ENCODE measurements around the gene TMEM258.
A peak's percentile ranks its signal among the peaks of the same experiment; 100 is the strongest.

TMEM258 gene

GRCh38 chr11:61800331-61801281 lies 8.2 kb upstream of the TMEM258 start:
- in situ Hi-C loops (cut with MboI; ENCODE audit: low pct_unique_long_range_greater_than_20kb, low sequenced_read_pairs) = no loop called here

GRCh38 chr11:61799665-61800284 lies 7.4 kb upstream of the TMEM258 start:
- no peak for DNase-seq
- in situ Hi-C loops (cut with MboI; ENCODE audit: low pct_unique_long_range_greater_than_20kb, low sequenced_read_pairs) = no loop called here

More at GRCh38 chr11:61800331-61801281, 8.2 kb upstream of the TMEM258 start:
- no peak for DNase-seq

- DNase-seq = peak; percentile 77
- in situ Hi-C loops (cut with MboI; ENCODE audit: low pct_unique_long_range_greater_than_20kb, low sequenced_read_pairs) = no loop called here
These were observed 5.0 kb upstream of the TMEM258 start for GRCh38 chr11:61797263-61797944.

DNA sequence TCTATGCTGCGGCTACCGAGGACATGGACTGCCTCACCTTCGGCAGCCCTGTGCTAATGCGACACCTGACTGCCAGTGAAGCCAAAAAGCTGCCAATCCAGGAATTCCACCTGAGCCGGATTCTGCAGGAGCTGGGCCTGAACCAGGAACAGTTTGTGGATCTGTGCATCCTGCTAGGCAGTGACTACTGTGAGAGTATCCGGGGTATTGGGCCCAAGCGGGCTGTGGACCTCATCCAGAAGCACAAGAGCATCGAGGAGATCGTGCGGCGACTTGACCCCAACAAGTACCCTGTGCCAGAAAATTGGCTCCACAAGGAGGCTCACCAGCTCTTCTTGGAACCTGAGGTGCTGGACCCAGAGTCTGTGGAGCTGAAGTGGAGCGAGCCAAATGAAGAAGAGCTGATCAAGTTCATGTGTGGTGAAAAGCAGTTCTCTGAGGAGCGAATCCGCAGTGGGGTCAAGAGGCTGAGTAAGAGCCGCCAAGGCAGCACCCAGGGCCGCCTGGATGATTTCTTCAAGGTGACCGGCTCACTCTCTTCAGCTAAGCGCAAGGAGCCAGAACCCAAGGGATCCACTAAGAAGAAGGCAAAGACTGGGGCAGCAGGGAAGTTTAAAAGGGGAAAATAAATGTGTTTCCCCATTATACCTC lies 3.6 kb upstream of the TMEM258 start:
- no peak for DNase-seq
- in situ Hi-C loops (cut with MboI; ENCODE audit: low pct_unique_long_range_greater_than_20kb, low sequenced_read_pairs) = no loop called here

GRCh38 chr11:61795459-61795858 lies 3.1 kb upstream of the TMEM258 start:
- no peak for DNase-seq
- in situ Hi-C loops (cut with MboI; ENCODE audit: low pct_unique_long_range_greater_than_20kb, low sequenced_read_pairs) = no loop called here

DNA sequence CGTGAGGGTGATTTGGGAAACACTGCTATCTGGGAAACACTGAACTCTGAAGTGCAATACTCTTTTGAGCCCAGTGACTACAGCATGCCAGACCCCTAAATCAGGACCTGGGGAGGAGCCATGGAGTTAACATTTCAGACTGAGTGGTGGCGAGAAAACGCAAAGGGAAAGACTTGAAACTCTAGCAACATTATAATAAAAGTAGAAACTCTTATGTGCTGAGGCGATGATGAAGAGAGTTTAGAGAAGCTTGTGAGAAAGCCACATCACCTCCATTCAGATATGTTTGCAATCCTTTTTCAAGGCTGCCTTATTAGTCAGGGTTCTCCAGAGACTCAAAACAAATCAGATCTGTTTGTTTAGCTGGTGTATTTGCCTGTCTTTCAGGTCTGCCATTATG lies 2.2 kb upstream of the TMEM258 start:
- no peak for DNase-seq
- in situ Hi-C loops (cut with MboI; ENCODE audit: low pct_unique_long_range_greater_than_20kb, low sequenced_read_pairs) = no loop called here

DNA sequence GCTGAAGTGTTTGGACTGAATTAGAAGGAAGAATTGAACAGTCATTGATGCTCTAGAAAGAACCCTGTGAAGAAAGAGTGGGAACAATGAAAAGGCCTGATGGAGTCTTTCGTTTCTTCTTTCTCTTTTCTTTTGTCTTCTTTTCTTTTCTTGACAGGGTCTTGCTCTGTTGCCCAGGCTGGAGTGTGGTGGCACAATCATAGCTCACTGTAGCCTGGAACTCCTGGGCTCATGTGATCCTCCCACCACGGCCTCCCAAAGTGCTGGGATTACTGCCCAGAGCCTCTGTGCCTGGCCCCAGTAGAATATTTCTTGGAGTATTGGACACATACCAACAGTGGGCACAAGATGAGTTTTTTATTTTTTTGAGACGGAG lies 1.4 kb upstream of the TMEM258 start:
- no peak for DNase-seq
- in situ Hi-C loops (cut with MboI; ENCODE audit: low pct_unique_long_range_greater_than_20kb, low sequenced_read_pairs) = no loop called here

- in situ Hi-C loops (cut with MboI; ENCODE audit: low pct_unique_long_range_greater_than_20kb, low sequenced_read_pairs) = no loop called here
- DNase-seq = no peak
These were observed 857 bp upstream of the TMEM258 start for GRCh38 chr11:61793083-61793828.

DNA sequence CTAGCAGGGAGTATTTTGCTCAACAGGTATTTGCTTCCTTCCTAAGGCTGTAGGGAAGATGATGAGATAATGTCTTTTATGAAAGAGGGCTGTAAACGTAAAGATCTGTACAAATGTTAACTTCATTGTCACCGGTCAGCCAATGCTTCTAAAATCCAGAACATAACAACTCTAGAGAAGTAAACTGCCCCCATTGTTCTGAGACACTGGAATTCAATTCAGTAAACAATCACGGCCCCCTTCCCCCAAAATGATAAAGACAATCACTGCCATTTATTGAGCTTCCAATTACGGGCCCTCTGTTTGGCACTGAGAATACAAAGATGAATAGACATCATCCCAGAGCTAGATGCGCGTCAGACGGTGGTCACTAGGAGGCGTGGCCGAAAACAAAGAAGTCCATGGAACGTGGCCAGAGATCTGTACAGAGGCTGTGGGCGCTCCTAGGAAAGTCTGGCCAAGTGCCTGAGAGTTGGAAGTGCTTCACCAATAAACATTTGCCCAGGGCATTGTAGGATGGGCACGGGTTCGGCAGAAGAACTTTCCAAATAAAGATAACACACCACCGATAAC lies 576 bp downstream of the TMEM258 start:
- peak; percentile 52 for DNase-seq
- in situ Hi-C loops (cut with MboI; ENCODE audit: low pct_unique_long_range_greater_than_20kb, low sequenced_read_pairs) = no loop called here

- peak; percentile 66 for DNase-seq
These were observed 4.4 kb downstream of the TMEM258 start for GRCh38 chr11:61787928-61788491.

DNA sequence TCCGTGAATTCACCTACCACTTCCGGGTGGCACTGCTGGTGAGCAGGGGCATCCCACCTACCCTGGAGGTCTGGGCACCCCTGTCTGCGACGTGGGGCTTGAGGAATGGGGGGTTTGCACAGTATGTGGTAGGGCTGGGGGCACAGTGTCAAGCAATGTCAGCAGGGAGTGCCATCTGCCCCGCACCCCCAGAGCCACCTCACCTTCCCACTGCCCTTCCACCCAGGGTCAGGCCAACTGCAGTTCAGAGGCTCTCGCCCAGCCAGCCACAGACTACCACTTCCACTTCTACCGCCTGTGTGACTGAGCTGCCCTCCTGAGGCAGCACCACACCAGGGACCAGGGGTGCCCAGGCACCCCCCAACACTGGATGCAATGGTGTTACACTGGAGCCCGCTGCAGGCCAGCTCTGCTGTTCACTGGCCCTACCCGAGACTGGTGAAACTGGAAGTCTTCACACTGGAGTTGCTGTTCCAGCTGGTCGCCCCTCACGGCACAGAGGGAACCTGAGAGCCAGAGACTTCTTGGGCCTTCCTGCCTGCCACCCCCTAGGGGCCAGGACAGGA lies 6.5 kb downstream of the TMEM258 start:
- no peak for DNase-seq
- in situ Hi-C loops (cut with MboI; ENCODE audit: low pct_unique_long_range_greater_than_20kb, low sequenced_read_pairs) = no loop called here

More at GRCh38 chr11:61787928-61788491, 4.4 kb downstream of the TMEM258 start:
- in situ Hi-C loops (cut with MboI; ENCODE audit: low pct_unique_long_range_greater_than_20kb, low sequenced_read_pairs) = no loop called here

- in situ Hi-C loops (cut with MboI; ENCODE audit: low pct_unique_long_range_greater_than_20kb, low sequenced_read_pairs) = no loop called here
- DNase-seq = no peak
These were observed 7.9 kb downstream of the TMEM258 start for GRCh38 chr11:61784506-61784805.

DNA sequence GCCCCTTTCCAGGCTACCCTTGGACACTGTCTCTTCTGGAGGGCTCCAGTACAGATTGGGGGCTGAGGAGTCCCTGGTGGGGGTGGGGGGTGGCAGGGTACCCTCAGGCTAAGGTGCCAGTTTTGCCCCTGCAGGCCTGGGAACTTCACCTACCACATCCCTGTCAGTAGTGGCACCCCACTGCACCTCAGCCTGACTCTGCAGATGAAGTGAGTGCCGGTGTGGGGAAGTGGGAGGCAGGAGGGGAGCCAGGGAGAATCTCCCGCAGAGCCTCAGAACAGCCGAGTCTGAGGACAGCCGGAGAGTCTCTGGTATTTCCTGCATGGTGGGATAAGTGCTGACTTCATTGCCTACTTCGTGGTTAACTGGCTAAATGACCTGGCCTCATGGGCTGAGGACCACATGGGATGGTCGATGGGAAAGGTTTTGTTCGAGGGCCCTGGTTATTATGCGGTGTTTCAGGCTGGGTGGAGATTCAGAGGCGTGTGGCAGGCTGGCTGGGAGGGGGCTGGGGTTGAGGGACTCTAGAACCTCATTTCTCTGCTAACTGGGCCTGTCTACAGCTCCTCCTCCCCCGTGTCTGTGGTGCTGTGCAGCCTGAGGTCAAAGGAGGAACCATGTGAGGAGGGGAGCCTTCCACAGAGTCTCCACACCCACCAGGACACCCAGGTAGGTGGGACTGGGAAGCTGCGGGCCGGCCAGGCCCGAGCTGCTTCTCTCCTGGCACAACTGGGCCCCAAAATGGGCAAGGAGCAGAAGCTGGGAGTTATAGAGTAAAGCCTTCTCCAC lies 8.5 kb downstream of the TMEM258 start:
- no peak for DNase-seq
- in situ Hi-C loops (cut with MboI; ENCODE audit: low pct_unique_long_range_greater_than_20kb, low sequenced_read_pairs) = no loop called here

GRCh38 chr11:61782841-61783240 lies 9.6 kb downstream of the TMEM258 start:
- in situ Hi-C loops (cut with MboI; ENCODE audit: low pct_unique_long_range_greater_than_20kb, low sequenced_read_pairs) = no loop called here
- no peak for DNase-seq

DNA sequence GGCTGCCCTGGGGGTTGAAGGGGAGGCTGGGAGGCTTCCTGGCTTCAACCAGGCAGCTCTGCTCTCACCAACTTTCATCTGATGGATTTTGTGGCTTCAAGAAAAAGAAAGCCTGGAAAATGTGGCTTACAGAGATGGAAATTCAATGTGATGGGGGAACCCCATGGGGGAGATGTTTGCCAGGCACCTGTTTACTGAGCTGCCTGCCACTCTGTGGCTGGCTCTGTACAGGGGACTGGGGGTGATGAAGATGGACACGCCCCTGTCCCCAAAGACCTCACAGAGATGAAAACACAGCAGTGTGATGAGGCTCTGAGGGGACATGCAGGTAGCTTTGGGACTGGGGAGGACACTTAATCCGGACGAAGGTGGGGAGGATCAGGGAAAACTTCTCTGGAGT lies 10.1 kb downstream of the TMEM258 start:
- no peak for DNase-seq
- in situ Hi-C loops (cut with MboI; ENCODE audit: low pct_unique_long_range_greater_than_20kb, low sequenced_read_pairs) = no loop called here

- in situ Hi-C loops (cut with MboI; ENCODE audit: low pct_unique_long_range_greater_than_20kb, low sequenced_read_pairs) = no loop called here
- DNase-seq = no peak
These were observed 10.8 kb downstream of the TMEM258 start for GRCh38 chr11:61781585-61781984.

GRCh38 chr11:61780581-61781162 lies 11.7 kb downstream of the TMEM258 start:
- in situ Hi-C loops (cut with MboI; ENCODE audit: low pct_unique_long_range_greater_than_20kb, low sequenced_read_pairs) = no loop called here

More at GRCh38 chr11:61780581-61781162, 11.7 kb downstream of the TMEM258 start:
- no peak for DNase-seq
